Measurements from ENCODE around the gene FGF19. TPM values are rescaled to one million over a fixed set of nuclear protein-coding genes. Genes with fewer than 3 reads are reported as not detected.

Gene FGF19
- total RNA-seq, 4 donors from 2014 or later, result not detected

DNA sequence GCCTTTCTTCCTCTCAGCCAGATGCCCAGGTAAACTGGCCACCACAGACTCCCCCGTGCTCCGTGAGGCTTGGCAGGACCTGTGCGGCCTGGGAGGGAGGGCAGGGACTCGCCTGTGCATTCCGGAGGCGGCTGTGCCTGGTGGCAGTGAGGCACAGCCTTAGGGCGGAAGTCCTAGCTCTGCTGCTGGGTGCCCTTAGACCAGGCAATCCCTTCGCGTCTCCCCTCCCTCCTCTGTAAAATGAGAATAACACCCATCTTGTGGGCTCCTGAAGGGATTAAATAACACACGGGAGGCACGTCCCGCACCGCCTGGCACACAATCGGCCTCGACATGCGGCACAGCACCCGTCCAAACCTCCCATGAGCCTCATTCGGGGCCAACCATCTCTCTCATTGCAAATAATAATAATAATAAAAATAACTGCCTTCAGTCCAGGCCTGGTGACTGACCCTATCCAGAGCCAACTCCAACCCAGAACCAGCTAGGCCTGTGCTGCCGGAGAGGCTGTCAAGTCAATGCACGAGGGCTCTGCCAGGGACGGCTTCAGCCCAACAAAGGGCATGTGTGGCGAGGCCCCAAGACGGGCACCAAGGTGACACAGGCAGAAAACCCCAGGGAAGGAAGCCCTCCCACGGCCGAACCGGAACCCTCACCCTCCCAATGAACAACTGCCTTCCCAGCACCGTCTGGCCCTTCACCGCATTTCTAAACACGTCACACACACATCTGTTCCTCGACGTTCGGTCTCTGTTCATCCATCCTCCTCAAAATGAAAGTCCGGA is 36.9 kb downstream of the FGF19 start:
- H3K4me3 ChIP-seq, result no peak overlapping the region
- no peaks in the 10 kb centered on the region for H3K9me3 ChIP-seq
- no peaks in the 10 kb centered on the region for H3K27me3 ChIP-seq
- intact Hi-C loops (cut with DNase I; ENCODE audit: low total_unique reads), result no loop called here
- no peak overlapping the region for H3K27ac ChIP-seq
- H3K36me3 ChIP-seq, result peaks cover 0 to 8% (median 1%) of the 10 kb centered on the region in 4 donors
- H3K4me1 ChIP-seq, result peaks cover 0 to 8% (median 0%) of the 10 kb centered on the region in 4 donors
- no peak for DNase-seq
- WGBS, 2 donors (ENCODE audit: low coverage in 1 of 2), result 88 to 93% methylated on average over 11 to 33 of the region's 33 CpGs
- TF ChIP-seq POLR2A (IDR thresholded peaks at IDR 0.05) (no peak), POLR2AphosphoS5 (IDR thresholded peaks at IDR 0.05) (no peak), EP300 (IDR thresholded peaks at IDR 0.05; ENCODE audit: low read depth) (no peak)
- TF ChIP-seq, protein P1, sequence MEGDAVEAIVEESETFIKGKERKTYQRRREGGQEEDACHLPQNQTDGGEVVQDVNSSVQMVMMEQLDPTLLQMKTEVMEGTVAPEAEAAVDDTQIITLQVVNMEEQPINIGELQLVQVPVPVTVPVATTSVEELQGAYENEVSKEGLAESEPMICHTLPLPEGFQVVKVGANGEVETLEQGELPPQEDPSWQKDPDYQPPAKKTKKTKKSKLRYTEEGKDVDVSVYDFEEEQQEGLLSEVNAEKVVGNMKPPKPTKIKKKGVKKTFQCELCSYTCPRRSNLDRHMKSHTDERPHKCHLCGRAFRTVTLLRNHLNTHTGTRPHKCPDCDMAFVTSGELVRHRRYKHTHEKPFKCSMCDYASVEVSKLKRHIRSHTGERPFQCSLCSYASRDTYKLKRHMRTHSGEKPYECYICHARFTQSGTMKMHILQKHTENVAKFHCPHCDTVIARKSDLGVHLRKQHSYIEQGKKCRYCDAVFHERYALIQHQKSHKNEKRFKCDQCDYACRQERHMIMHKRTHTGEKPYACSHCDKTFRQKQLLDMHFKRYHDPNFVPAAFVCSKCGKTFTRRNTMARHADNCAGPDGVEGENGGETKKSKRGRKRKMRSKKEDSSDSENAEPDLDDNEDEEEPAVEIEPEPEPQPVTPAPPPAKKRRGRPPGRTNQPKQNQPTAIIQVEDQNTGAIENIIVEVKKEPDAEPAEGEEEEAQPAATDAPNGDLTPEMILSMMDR (IDR thresholded peaks at IDR 0.05), result no peak
- in situ Hi-C loops (cut with MboI; ENCODE audit: low pct_ligation_motif_present in 1 of 4, low pct_unique_long_range_greater_than_20kb in 1 of 4, low sequenced_read_pairs in 3 of 4), result loop anchor here in 3 of 4 donors (10.0 to 25.0 kb wide), 2 partner anchors 555 to 562 kb away; no protein-coding TSS in a partner anchor

DNA sequence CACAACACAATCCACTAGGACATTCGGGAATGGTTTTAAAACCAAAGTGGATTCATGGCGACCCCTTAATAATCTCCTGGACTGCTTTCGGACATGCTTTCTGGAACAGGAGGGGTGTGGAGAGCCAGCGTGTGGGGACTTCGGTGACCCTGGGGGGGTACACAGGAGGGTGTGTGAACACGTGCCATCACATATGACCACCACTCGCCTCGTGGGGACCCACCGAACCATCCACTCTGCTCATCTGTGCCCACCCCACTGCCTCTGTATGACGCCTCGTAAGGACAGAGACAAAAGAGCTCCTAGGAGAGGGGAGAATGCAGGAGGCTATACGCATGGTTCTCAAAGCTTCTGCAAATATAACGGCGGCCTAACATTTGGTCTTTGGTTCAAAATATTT is 37.6 kb downstream of the FGF19 start:
- WGBS, 2 donors (ENCODE audit: low coverage in 1 of 2), result 89 to 93% methylated on average over 3 to 14 of the region's 14 CpGs
- no peaks in the 10 kb centered on the region for H3K9me3 ChIP-seq
- in situ Hi-C loops (cut with MboI; ENCODE audit: low pct_ligation_motif_present in 1 of 4, low pct_unique_long_range_greater_than_20kb in 1 of 4, low sequenced_read_pairs in 3 of 4) (loop anchor here in 3 of 4 donors (10.0 to 25.0 kb wide), 2 partner anchors 554 to 561 kb away; no protein-coding TSS in a partner anchor), intact Hi-C loops (cut with DNase I; ENCODE audit: low total_unique reads) (no loop called here)
- no peak for DNase-seq
- no peaks in the 10 kb centered on the region for H3K27me3 ChIP-seq
- peaks cover 0 to under 1% (median 0%) of the 10 kb centered on the region in 4 donors for H3K36me3 ChIP-seq
- peaks cover 0 to 8% (median 0%) of the 10 kb centered on the region in 4 donors for H3K4me1 ChIP-seq
- TF ChIP-seq EP300 (IDR thresholded peaks at IDR 0.05; ENCODE audit: low read depth) (no peak), POLR2A (IDR thresholded peaks at IDR 0.05) (no peak), POLR2AphosphoS5 (IDR thresholded peaks at IDR 0.05) (no peak)
- TF ChIP-seq, protein P1 (IDR thresholded peaks at IDR 0.05), result no peak
- H3K27ac ChIP-seq, result no peak overlapping the region
- no peak overlapping the region for H3K4me3 ChIP-seq

DNA sequence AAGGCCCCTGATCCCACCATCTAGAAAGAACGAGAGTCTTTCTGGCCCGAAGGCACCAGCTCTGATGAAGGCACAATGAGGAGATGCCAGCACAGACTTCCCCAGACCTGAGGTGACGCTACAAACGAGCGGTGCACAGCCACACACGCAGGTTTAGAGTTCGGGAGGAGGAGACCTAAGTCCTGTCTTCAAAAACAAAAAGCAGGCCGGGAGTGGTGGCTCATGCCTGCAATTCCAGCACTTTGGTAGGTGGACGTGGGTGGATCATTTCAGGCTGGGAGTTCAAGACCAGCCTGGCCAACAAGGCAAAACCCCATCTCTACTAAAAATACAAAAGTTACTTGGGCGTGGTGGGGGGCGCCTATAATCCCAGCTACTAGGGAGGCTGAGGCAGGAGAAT is 38.2 kb downstream of the FGF19 start:
- in situ Hi-C loops (cut with MboI; ENCODE audit: low pct_ligation_motif_present in 1 of 4, low pct_unique_long_range_greater_than_20kb in 1 of 4, low sequenced_read_pairs in 3 of 4) (loop anchor here in 3 of 4 donors (10.0 to 25.0 kb wide), 2 partner anchors 553 to 561 kb away; no protein-coding TSS in a partner anchor), intact Hi-C loops (cut with DNase I; ENCODE audit: low total_unique reads) (no loop called here)
- Histone ChIP-seq H3K27ac (no peak overlapping the region), H3K4me1 (peaks cover 0 to 8% (median 0%) of the 10 kb centered on the region in 4 donors), H3K27me3 (no peaks in the 10 kb centered on the region), H3K4me3 (no peak overlapping the region), H3K9me3 (no peaks in the 10 kb centered on the region), H3K36me3 (no peaks in the 10 kb centered on the region)
- WGBS, 2 donors (ENCODE audit: low coverage in 1 of 2), result 94 to 100% methylated on average over 3 to 11 of the region's 11 CpGs
- no peak for TF ChIP-seq POLR2AphosphoS5 (IDR thresholded peaks at IDR 0.05)
- TF ChIP-seq, protein P1 (IDR thresholded peaks at IDR 0.05), result no peak
- no peak for TF ChIP-seq EP300 (IDR thresholded peaks at IDR 0.05; ENCODE audit: low read depth)
- TF ChIP-seq POLR2A (IDR thresholded peaks at IDR 0.05), result no peak
- DNase-seq, result no peak

DNA sequence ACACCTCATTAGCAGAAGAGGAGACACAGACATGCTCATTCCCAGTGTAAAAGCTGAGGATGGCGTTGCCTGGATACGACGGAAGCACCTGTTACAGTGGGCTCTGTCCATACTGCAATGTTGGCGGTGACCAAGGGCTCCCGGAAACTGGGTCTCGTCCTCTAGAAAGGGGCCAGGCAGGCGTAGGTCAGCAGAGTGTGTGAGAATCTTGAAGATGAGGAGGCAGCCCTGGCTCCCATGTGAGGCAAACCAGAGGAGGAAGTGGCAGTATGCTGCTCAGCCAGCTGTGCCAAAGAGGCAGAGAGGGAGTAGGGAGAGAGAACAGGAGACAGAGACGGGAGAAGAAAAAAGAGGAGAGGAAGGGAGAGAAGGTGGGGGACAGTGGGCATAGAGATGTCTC is 38.9 kb downstream of the FGF19 start:
- no peaks in the 10 kb centered on the region for H3K27me3 ChIP-seq
- H3K4me1 ChIP-seq, result peaks cover 0 to under 1% (median 0%) of the 10 kb centered on the region in 4 donors
- TF ChIP-seq, protein P1 (IDR thresholded peaks at IDR 0.05), result no peak
- TF ChIP-seq POLR2A (IDR thresholded peaks at IDR 0.05) (no peak), POLR2AphosphoS5 (IDR thresholded peaks at IDR 0.05) (no peak), EP300 (IDR thresholded peaks at IDR 0.05; ENCODE audit: low read depth) (no peak)
- 88 to 100% methylated on average over 1 to 8 of the region's 8 CpGs for WGBS, 2 donors (ENCODE audit: low coverage in 1 of 2)
- no peaks in the 10 kb centered on the region for H3K36me3 ChIP-seq
- in situ Hi-C loops (cut with MboI; ENCODE audit: low pct_ligation_motif_present in 1 of 4, low pct_unique_long_range_greater_than_20kb in 1 of 4, low sequenced_read_pairs in 3 of 4), result loop anchor here in 3 of 4 donors (10.0 to 25.0 kb wide), 2 partner anchors 553 to 560 kb away; no protein-coding TSS in a partner anchor
- intact Hi-C loops (cut with DNase I; ENCODE audit: low total_unique reads), result no loop called here
- no peak overlapping the region for H3K4me3 ChIP-seq
- no peak for DNase-seq
- H3K9me3 ChIP-seq, result no peaks in the 10 kb centered on the region
- no peak overlapping the region for H3K27ac ChIP-seq

Data from transverse colon (tissue), 4 donors.